ENCODE data around the gene WSCD1.

WSCD1 gene

GRCh38 chr17:6088141-6088540, 18.0 kb downstream of the WSCD1 start:
- Mint-ChIP-seq H3K27ac (no peak overlapping the region), H3K27me3 (ENCODE audit: low read depth, poor library complexity) (peaks cover 4% of the 10 kb centered on the region)

GRCh38 chr17:6090253-6090652, 20.1 kb downstream of the WSCD1 start:
- Mint-ChIP-seq H3K36me3 (ENCODE audit: low read depth) (no peaks in the 10 kb centered on the region), H3K9me3 (no peaks in the 10 kb centered on the region), H3K4me3 (no peak overlapping the region), H3K4me1 (peaks cover 20% of the 10 kb centered on the region), H3K27me3 (ENCODE audit: low read depth, poor library complexity) (peaks cover 15% of the 10 kb centered on the region), H3K27ac (no peak overlapping the region)
- TF ChIP-seq CTCF (IDR thresholded peaks at IDR 0.05), result no peak
- DNase-seq, result no peak

More at GRCh38 chr17:6088141-6088540, 18.0 kb downstream of the WSCD1 start:
- TF ChIP-seq CTCF (IDR thresholded peaks at IDR 0.05), result no peak
- no peaks in the 10 kb centered on the region for H3K9me3 Mint-ChIP-seq
- DNase-seq, result no peak
- no peak overlapping the region for H3K4me3 Mint-ChIP-seq
- peaks cover 28% of the 10 kb centered on the region for H3K4me1 Mint-ChIP-seq
- no peaks in the 10 kb centered on the region for H3K36me3 Mint-ChIP-seq (ENCODE audit: low read depth)

GRCh38 chr17:6092182-6092902, 22.2 kb downstream of the WSCD1 start:
- TF ChIP-seq CTCF (IDR thresholded peaks at IDR 0.05), result no peak
- Mint-ChIP-seq H3K27me3 (ENCODE audit: low read depth, poor library complexity) (peaks cover 23% of the 10 kb centered on the region), H3K27ac (no peak overlapping the region), H3K9me3 (no peaks in the 10 kb centered on the region), H3K4me3 (no peak overlapping the region), H3K36me3 (ENCODE audit: low read depth) (no peaks in the 10 kb centered on the region), H3K4me1 (peaks cover 23% of the 10 kb centered on the region)
- DNase-seq, result no peak

- no peak overlapping the region for H3K27ac Mint-ChIP-seq
- H3K4me3 Mint-ChIP-seq, result no peak overlapping the region
- no peak for DNase-seq
- H3K36me3 Mint-ChIP-seq (ENCODE audit: low read depth), result no peaks in the 10 kb centered on the region
- TF ChIP-seq CTCF (IDR thresholded peaks at IDR 0.05), result no peak
- H3K9me3 Mint-ChIP-seq, result no peaks in the 10 kb centered on the region
- H3K4me1 Mint-ChIP-seq, result peaks cover 21% of the 10 kb centered on the region
- peaks cover 23% of the 10 kb centered on the region for H3K27me3 Mint-ChIP-seq (ENCODE audit: low read depth, poor library complexity)
Observed at GRCh38 chr17:6092903-6093468, 22.8 kb downstream of the WSCD1 start.

GRCh38 chr17:6094453-6094852, 24.3 kb downstream of the WSCD1 start:
- no peak for DNase-seq
- no peak overlapping the region for H3K4me3 Mint-ChIP-seq
- no peaks in the 10 kb centered on the region for H3K36me3 Mint-ChIP-seq (ENCODE audit: low read depth)
- H3K9me3 Mint-ChIP-seq, result no peaks in the 10 kb centered on the region
- peaks cover 27% of the 10 kb centered on the region for H3K4me1 Mint-ChIP-seq
- H3K27ac Mint-ChIP-seq, result no peak overlapping the region
- no peak for TF ChIP-seq CTCF (IDR thresholded peaks at IDR 0.05)
- H3K27me3 Mint-ChIP-seq (ENCODE audit: low read depth, poor library complexity), result peaks cover 27% of the 10 kb centered on the region

- Mint-ChIP-seq H3K4me3 (no peak overlapping the region), H3K9me3 (no peaks in the 10 kb centered on the region), H3K27me3 (ENCODE audit: low read depth, poor library complexity) (peaks cover 31% of the 10 kb centered on the region), H3K36me3 (ENCODE audit: low read depth) (no peaks in the 10 kb centered on the region), H3K4me1 (peaks cover 27% of the 10 kb centered on the region), H3K27ac (no peak overlapping the region)
- DNase-seq, result no peak
- TF ChIP-seq CTCF (IDR thresholded peaks at IDR 0.05), result no peak
Observed at GRCh38 chr17:6094926-6095325, 24.7 kb downstream of the WSCD1 start.

All from nephron progenitor cell (in vitro differentiated cells).